GM13976 (cell line): ENCODE data around the gene RABGAP1.

Experiments used
- DNase-seq: peaks from one replicate; pipeline ENCODE4 v3.0.0; 2012; ENCODE audit warnings: low spot score
- CTCF ChIP-seq: IDR thresholded peaks from 2 replicates; pipeline ENCODE4 v1.5.1; 2012; ENCODE audit warnings: borderline replicate concordance, mild to moderate bottlenecking; ENCODE audit not compliant: insufficient read depth; ENCODE audit errors: extremely low read depth, missing control alignments, control extremely low read depth
- in situ Hi-C: fragments of 300-500 bp; cut with MboI; formaldehyde crosslinking; loops from one replicate; pipeline ENCODE4 v1.12.0; 2022; ENCODE audit warnings: low sequenced_read_pairs, mixed read lengths, inconsistent platforms; ENCODE audit not compliant: unreplicated experiment

RABGAP1 gene

GRCh38 chr9:123127512-123128075 lies 186.8 kb downstream of the RABGAP1 start:
- in situ Hi-C loops, result no loop called here
- TF ChIP-seq CTCF, result no peak
- DNase-seq, result no peak

DNA sequence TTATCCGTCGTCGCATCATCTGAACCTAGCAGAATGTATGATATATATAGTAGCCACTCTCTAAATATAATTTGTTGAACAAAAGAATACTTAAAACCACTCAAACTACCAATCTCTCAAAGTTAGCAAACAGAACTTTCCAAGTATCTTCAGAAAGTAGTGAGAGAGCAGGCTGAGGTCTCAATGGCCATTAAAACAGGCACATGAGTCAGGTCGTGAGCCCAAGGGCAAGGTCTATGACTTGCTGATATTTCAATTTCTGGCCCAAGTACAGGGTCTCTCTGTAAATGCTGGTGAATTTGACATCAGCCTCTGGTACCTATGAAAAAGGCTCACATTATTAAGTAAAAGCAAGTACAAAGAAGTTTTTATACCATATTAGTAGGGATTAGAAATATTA lies 187.8 kb downstream of the RABGAP1 start:
- in situ Hi-C loops, result no loop called here
- no peak for TF ChIP-seq CTCF
- DNase-seq, result no peak

- in situ Hi-C loops, result no loop called here
- no peak for TF ChIP-seq CTCF
- DNase-seq, result no peak
Observed at GRCh38 chr9:123129423-123129822, 188.6 kb downstream of the RABGAP1 start.

- in situ Hi-C loops, result no loop called here
- TF ChIP-seq CTCF, result no peak
Observed at GRCh38 chr9:123131258-123131657, 190.4 kb downstream of the RABGAP1 start.

GRCh38 chr9:123131993-123132392 lies 191.2 kb downstream of the RABGAP1 start:
- DNase-seq, result no peak
- in situ Hi-C loops, result no loop called here
- TF ChIP-seq CTCF, result no peak

More at GRCh38 chr9:123131258-123131657, 190.4 kb downstream of the RABGAP1 start:
- no peak for DNase-seq

DNA sequence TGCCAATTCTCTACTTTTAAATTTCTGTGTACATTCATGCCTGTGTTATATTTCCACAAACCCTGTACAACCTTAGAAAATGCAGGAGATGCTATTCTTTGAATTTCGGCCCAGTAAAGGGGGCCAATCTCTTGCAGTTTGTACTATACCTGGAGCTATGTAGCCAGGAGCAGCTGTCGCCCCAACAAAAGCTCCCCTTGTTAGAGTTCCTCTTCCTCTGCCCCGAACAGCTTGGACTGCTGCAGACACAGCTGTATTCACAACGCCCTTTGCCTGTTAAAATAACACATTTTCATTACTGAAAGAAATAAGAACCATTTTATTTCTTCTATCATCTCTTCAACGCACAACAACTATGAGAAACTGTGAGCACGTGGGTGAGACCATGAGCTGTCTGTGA lies 191.9 kb downstream of the RABGAP1 start:
- in situ Hi-C loops, result no loop called here
- TF ChIP-seq CTCF, result no peak
- no peak for DNase-seq
